Measurements from ENCODE around the gene COX14.

The COX14 gene

GRCh38 chr12:50089730-50090129 is 22.3 kb upstream of the COX14 start:
- no peak overlapping the region for H3K27ac ChIP-seq
- TF ChIP-seq, protein P1, sequence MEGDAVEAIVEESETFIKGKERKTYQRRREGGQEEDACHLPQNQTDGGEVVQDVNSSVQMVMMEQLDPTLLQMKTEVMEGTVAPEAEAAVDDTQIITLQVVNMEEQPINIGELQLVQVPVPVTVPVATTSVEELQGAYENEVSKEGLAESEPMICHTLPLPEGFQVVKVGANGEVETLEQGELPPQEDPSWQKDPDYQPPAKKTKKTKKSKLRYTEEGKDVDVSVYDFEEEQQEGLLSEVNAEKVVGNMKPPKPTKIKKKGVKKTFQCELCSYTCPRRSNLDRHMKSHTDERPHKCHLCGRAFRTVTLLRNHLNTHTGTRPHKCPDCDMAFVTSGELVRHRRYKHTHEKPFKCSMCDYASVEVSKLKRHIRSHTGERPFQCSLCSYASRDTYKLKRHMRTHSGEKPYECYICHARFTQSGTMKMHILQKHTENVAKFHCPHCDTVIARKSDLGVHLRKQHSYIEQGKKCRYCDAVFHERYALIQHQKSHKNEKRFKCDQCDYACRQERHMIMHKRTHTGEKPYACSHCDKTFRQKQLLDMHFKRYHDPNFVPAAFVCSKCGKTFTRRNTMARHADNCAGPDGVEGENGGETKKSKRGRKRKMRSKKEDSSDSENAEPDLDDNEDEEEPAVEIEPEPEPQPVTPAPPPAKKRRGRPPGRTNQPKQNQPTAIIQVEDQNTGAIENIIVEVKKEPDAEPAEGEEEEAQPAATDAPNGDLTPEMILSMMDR (conservative IDR thresholded peaks at IDR 0.05): no peak
- no peak for TF ChIP-seq ZFX (IDR thresholded peaks at IDR 0.05)

- TF ChIP-seq ZFX (IDR thresholded peaks at IDR 0.05): no peak
- TF ChIP-seq, protein P1 (conservative IDR thresholded peaks at IDR 0.05): no peak
Measured at GRCh38 chr12:50090391-50090790, 21.6 kb upstream of the COX14 start.

DNA sequence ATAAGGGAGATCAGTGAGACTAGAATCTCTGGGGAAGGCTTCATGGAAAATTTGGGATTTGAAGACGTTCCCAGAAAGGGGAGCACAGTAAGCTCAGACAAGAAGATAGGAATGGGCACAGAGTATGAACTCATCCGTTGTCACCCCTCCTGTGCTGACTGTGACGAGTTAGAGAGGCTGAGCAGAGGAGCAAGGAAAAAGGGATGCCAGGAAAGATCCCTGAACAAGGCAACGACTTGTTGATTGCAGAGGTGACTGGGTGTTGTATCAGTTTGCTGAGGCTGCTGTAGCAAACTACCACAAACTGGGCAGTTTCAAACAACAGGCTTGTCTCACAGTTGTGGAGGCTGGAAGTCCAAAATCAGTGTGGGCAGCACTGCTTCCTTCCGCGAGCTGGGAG is 14.1 kb upstream of the COX14 start:
- no peak overlapping the region for H3K27ac ChIP-seq
- TF ChIP-seq, protein P1 (conservative IDR thresholded peaks at IDR 0.05): no peak
- TF ChIP-seq ZFX (IDR thresholded peaks at IDR 0.05): no peak

More at GRCh38 chr12:50090391-50090790, 21.6 kb upstream of the COX14 start:
- no peak overlapping the region for H3K27ac ChIP-seq

GRCh38 chr12:50099302-50100008 is 12.6 kb upstream of the COX14 start:
- TF ChIP-seq, protein P1 (conservative IDR thresholded peaks at IDR 0.05): no peak
- no peak for TF ChIP-seq ZFX (IDR thresholded peaks at IDR 0.05)
- no peak overlapping the region for H3K27ac ChIP-seq

DNA sequence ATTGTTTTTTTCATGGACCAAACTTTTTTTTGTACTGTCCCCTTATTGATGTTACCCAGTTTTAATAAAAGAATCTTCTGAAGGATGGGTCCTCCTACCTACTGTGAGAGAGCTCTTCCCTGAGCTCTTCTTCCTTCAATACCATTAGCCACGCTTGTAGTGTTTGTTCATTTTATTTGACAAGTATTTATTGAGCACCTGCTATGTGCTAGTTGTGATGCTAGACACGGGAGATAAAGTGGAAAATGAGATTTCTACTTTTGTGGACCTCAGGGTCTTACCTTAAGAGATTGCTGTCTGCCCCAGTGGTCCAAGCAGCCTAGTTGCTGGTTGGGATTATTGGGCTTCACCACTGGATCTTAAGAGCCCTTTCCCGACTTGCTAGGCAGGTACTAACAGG is 11.5 kb upstream of the COX14 start:
- TF ChIP-seq, protein P1 (conservative IDR thresholded peaks at IDR 0.05): no peak
- TF ChIP-seq ZFX (IDR thresholded peaks at IDR 0.05): no peak
- no peak overlapping the region for H3K27ac ChIP-seq

- TF ChIP-seq, protein P1 (conservative IDR thresholded peaks at IDR 0.05): no peak; the same call in 1 of the 2 replicates
- TF ChIP-seq ZFX (IDR thresholded peaks at IDR 0.05): no peak
- no peak overlapping the region for H3K27ac ChIP-seq
Measured at GRCh38 chr12:50101663-50102062, 10.4 kb upstream of the COX14 start.

- TF ChIP-seq ZFX (IDR thresholded peaks at IDR 0.05): no peak
- TF ChIP-seq, protein P1 (conservative IDR thresholded peaks at IDR 0.05): no peak; the same call in 1 of the 2 replicates
- no peak overlapping the region for H3K27ac ChIP-seq
Measured at GRCh38 chr12:50102131-50102531, 9.9 kb upstream of the COX14 start.
